Measurements from ENCODE around the gene CTNND2.
"Not testable (repeated sequence)": the region's sequence is repeated elsewhere in the genome, so short reads cannot be mapped to it uniquely, and the experiment has no call there.

The CTNND2 gene

DNA sequence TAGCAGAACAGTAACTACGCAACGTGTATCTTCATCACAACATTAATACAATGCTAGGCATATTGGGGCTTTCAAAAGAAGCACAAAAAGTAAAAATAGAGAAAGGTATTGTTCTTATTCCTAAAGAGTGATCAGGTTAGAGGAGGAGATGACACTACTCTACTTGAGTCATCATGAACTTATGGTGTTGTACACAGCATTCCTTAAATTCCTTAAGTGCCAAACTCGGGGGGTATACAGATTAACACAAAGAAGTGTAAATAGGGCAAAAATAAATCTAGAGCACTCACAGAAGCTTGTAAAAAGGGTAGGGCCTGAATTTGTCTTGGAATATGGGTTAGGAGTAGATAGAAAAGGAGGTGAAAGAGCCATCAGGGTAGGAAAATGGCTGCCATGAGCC is 835.2 kb downstream of the CTNND2 start:
- no peak for DNase-seq

DNA sequence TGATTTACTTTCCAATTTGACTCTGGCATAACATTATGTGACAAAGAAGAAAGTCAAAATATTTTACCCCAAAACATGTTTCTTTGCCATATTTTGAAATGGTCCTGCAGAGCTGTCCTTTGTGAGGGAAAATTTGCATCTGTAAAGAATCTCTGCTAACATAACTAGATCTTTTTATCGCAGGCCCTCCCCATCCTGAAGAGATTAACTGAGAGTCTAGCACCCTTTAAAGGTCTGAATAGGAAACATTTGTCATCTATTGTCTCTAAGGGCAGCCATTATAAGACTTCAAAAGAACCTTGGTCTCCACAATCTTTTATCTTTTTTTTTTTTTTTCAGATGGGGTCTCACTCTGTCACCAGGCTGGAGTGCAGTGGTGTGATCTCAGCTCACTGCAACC is 838.5 kb downstream of the CTNND2 start:
- not testable (repeated sequence) for DNase-seq

DNA sequence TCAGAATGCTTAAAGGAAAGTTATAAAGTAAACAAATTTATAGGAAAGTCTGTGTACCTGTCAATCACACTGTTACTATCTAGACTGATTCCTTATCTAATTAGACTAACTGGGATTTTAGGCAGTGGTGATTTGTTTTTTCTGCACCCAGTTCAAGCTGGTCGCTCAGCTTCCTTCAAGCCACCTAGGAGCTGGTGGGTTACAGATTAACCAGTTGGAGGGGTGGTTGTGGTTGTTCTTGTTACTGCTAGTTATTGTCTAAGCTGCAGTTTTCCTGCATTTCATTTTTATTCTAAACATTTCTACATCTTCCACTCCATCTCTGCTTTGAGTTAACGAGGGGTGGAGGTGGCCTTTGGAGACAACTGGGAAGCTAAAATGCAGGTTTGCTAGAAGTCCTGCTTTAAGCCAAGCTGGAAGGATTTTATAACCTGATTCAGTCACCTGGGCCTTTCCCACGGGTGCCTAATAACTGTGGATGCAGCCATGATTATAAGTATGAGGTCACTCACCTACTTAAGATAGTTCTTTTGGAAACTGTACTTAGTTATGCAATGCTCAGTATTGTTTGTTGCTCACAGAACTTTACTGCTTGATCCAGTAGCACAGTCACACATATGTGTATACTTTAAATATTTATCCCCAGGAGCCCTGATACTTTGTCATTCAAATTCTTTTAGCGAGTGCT is 839.3 kb downstream of the CTNND2 start:
- DNase-seq, result no peak

DNA sequence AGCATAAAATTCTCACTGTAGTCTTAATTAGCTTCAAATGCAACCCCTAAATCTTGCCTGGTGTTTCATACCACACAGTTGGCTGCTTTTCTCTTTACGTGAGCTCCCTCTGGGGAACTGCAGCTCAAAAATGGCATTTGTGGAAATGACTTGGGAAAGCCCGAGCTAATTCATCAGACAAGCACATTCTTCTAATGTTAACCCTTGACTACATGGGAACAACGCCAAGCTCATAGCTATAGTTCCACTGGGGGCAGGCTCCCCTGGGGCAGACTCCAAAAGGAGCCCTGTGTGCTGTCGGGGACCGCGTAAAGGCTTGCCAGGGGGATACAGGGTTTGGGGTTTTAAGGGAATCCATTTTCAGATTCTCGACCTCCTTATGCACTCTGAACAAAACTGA is 841.8 kb downstream of the CTNND2 start:
- no peak for DNase-seq

DNA sequence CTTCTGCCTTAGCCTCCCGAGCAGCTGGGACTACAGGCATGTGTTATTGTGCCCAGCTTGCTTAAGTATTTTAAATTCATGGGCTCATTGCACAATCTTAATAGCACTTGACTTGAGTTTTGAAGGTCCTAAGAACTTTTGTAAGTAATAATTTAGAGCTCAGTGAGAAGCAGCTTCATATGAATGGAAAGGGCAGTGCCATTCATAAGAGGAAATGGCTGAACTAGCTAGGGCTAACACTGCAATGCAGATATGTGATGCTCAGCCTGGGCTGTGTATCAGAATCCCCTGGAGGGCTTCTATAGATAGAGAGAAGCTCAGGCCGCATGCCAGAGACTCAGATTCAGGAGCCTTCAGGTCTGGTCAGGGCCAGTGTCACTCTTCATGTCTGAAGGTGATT is 847.7 kb downstream of the CTNND2 start:
- DNase-seq, result no peak

DNA sequence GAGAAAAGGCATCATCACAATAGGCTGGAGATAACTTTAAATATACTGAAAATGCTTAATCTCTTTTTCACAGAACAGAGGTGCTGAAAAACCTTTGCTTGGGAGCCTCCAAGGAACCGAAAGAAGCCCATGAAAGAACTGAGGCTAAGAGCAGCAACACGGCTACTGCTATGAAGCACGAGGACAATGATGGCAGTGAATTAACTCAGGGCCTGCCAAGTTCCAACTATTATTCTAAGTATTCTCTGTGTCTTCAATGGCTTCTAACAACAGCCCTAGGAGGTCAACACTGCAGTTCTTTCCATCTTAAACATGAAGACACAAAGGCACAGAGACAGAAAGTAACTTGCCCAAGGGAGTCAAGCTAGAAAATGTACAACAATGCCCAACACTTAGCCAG is 850.2 kb downstream of the CTNND2 start:
- no peak for DNase-seq

DNA sequence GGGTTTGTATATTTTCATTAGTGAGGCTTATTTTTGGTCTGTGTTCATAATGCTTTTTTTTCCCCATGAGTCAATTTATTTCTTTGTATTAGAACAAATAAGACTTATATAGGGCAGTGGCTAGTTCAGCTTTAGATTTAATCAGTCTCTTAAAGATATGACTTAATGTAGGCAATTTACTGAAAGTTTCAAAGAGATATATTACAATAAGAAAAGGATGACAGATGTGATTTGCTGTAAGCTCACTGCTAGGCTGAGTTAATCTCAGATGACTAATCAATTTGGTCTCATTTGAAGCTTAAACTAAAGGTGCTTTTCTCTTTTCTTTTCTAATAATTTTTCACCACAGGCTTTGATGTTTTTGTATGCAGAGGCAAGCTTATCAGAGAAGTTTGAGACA is 851.4 kb downstream of the CTNND2 start:
- no peak for DNase-seq

DNA sequence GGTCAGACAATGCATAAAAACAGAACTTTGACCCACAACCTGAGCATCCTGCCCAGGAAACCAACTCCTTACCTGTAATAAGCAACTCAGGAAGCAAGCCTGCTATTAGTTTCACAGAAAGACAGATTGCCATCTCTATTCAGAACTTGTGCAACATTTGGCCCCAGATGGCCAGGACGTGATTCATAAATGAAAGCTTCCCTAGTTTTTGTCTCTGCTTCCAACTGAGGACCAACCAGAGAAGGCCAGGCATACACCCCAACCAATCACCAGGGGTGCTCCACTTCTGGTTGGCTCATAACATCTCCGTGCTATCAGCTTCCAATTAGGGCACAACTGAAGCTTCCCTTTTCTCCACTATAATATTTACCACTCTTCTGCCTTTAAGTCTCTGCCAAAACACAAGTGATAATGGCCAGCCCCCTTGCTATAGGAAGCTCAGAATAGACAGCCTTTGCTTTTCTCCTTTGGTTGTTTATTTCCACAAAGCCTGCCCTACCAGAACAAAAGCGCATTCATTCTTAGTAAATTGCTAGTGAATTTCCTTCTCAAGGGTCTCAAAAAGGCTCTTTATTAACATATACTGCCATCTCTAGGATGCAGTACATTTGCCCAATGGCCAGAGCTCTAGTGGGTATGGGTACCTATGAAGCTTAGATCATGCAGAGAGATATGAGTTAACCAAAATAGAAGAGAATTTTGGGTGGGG is 853.5 kb downstream of the CTNND2 start:
- no peak for DNase-seq

DNA sequence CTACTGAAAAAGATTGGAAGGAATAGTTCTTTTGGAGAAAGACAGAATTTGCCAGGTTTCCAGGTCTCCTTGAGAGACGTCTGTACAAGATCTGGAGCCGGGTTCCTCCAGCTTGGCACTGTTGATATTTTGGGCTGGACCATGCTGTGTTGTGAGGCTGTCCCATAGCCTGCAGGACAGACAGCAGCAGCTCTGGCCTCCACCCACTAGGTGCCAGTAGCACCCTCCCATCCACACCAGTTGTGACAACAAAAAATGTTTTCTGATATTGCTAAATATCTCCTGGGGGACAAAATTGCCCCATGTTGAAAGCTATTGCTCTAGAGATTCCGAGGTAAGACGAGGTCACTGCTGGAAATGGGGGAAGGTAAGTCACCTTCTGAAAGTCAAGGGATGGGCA is 855.5 kb downstream of the CTNND2 start:
- DNase-seq, result no peak

DNA sequence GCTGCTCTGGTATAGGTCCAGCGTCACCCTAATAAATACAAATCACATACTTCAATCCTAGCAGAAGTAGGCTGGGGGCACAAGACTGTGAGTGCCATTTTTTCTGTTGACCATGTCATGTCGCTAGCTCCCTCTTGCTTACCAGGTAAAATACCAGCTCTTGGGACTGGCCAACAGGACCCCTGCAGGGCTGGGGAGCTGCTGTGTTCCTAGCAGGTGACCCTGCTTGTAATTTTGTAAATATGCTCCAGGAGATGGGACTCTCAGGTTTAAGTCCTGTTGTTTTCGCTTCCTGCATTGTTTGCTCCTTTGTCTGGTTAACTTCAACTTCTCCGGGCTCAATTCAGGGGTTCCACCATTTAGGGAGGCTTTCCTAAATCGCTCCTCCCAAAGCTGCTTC is 856.6 kb downstream of the CTNND2 start:
- no peak for DNase-seq

DNA sequence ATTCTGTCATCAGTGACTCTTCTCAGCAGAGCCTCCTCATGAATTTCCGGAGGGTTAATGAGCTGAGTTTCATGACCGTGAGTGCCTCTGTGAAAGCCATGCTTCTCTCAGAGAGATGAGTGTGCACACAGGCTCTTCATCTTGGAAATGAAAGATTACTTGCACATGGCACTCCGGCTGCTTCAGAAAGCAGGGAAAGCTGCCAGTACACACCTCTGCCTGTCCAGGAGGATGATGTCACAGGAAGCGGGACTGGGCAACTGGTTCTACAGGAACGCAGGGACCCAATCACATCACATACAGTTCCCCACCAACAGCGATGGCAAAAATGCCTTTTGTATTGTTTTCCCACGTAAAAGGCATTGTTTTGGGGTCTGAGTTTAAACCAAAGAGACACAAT is 857.2 kb downstream of the CTNND2 start:
- no peak for DNase-seq

DNA sequence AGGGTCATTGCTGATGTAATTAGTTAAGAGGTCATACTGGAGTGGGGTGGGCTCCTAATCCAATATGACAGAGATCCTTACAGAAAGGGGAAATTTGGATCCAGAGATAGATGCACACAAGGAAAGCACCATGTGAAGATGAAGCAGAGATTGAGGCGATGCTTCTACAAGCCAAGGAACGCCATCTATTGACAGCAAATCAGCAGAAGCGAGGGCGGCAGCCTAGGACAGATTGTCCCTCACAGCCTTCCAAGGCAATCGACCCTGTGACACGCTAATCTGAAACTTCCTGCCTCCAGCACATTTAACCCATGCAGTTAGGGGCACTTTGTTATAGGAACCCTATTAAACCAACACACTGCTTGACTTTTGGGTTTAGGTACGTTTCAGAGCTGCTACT is 858.1 kb downstream of the CTNND2 start:
- DNase-seq, result no peak

DNA sequence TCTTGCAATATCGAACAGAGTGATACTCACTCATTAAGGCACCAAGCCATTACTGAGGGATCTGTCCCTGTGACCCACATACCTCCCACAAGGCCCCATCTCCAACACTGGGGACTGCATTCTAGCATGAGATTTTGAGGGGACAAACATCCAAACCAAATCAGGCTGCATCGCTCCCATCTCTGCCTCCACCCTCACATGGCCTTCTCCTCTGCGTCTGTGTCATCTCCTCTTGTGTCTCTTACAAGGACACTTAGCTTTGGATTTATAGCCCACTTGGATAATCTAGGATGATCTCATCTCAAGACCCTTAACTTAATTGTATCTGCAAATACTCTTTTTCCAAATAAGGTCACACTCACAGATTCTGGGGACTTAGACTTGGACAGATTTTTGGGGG is 858.8 kb downstream of the CTNND2 start:
- no peak for DNase-seq

DNA sequence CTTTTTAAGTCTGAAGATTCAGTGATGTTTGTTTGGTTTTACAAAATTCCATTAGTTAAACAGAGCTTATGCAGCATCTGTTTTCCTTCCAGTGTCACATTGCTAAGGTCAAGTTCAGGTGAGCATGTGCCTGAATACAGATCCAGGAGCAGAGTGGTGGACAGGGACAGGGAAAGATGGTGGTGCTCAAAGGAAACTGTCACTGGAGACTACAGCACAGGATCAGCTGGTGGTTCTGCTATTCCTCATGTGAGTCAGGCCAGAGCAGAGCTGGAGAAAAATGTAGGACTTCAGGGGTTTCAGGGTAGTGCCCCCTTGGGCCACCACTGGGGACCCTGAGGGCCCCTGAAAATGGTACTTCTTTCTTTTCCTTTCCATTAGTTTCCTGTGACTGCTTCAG is 859.7 kb downstream of the CTNND2 start:
- no peak for DNase-seq

DNA sequence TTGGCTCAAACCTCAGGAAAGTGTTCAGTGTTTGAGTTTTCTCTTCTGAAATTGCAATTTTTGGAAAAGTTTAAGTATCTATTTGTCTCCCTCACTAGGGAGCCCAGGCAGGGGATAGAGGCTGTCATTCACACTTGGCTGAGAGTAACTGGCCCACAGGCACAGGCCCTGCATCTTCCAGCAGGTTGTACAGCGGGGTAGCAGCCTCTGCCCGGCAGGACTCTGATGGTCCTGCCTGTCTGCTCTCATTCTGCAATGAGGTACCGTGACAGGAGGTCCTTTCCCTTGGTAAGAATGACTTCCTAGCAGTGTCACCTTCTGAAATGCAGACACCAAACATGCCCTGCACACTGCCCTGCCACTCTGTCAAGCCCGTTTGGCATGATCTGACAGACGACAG is 860.4 kb downstream of the CTNND2 start:
- no peak for DNase-seq

DNA sequence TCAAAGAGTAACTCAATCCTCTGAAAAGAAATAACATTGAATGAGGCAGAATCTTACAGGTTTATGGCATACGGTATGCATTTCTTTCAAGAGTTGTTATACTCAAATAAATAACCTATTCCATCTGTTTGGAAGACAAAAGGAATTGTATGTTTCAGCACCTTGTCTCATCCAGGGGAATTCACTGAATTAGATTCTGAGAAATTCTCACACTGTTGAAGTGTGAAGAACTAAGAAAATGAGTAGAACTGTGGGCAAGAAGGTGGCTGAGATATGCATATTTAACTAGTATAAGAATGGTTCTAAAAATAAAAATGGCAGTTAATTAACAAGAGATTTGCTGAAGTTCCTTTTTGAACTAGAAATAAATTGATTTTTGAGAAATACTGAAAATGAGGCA is 863.9 kb downstream of the CTNND2 start:
- no peak for DNase-seq

DNA sequence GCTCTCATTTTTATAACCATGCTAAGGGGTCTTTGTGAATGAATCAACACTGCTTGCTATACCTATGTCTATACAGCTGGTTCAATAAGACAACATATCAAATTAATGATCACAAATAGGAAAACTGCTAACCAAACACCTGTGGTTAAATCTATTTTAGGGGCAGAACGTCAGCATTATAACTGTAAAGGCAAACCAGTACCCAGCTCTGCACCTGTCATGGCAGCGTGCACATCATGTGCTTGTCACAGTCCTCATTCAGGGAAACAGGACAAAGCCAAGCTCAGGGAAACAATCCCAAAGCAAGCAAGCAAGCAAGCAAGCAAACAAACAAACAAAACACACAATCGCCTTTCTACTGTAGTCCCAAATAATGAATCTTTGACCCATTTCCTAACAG is 865.5 kb downstream of the CTNND2 start:
- DNase-seq, result no peak

DNA sequence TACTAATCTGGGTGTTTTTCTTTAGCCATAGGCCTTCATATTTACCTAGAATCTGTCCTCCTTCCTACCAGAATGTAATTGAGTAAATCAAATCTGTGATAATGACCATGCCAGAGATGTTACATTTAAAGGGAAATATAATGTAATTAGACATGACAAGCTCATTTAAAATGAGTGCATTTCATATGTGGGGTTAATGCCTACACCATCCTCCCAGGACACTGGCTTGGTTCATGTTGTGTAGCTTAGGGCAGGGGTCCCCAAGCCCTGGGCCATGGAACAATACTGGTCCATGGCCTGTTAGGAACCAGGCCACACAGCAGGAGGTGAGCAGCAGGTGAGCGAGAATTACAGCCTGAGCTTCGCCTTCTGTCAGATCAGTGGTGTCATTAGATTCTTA is 866.3 kb downstream of the CTNND2 start:
- no peak for DNase-seq

DNA sequence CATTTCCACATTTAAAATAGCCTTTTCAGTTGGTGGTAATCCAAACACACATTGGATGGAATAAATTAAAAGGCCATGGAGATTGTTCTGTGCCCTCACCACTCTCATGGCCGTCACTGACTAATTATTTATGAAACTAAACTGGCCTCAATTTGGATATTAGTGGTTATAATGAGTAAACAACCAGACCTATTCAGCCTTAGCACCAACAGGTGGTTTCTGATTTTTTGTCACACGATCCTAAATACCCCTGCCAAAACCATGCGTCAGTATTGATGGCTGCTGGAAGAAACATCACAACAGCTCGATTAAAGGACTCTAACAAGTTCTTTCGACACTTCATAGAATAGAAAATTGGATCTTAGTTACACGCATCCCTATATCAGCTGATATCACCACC is 867.2 kb downstream of the CTNND2 start:
- no peak for DNase-seq

DNA sequence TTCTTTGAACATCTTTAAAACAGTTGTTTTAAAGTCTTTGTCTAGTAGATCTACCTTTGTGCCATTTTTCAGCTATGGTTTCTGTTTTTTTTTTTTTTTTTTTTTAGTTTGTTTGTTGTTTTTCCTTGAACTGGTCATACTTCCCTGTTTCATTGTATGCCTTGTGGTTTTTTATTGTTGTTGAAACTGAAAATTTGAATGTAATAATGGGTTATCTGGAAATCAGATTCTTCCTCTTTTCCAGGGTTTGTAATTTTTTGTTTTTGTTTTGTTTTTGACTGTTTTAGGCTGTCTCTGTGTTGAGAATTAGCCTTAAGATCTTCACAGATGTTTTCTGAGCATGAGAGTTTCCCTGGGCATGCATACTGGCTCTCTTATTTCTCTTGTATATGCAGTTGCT is 873.6 kb downstream of the CTNND2 start:
- DNase-seq, result no peak

DNA sequence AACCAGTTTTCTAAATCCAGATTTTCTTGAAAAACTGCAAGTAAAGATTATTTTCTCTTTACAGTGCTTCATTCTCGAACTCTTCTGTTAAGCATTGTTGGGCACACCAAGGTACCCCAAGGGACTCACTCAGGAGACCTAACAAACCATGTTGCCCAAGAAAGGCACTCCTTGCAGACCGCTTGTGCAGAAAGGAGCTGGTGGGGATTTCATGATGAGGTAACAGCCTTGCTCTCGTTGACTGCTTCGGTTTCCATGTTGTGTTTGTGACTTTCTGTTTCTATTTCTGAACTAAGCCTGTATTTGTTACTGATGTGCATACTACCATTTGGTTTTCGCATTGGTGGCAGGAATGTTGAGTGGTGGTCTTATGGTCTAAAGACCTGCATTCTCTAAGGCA is 876.6 kb downstream of the CTNND2 start:
- DNase-seq, result no peak

DNA sequence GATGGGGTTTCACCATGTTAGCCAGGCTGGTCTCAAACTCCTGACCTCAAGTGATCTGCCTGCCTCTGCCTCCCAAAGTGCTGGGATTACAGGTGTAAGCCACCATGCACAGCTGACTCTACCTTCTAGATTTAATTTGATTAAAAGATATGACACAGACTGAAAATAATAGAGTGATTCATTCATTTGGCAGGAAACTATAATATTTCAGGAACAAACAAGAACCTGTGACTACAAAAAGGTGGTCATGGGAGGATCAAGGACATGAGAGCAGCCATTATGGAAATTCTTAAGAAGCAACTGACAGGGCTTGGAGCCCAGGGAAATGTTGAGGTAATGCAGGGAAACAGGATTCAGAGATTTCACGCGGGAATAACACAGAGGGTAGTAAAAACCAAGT is 877.7 kb downstream of the CTNND2 start:
- DNase-seq, result no peak

DNA sequence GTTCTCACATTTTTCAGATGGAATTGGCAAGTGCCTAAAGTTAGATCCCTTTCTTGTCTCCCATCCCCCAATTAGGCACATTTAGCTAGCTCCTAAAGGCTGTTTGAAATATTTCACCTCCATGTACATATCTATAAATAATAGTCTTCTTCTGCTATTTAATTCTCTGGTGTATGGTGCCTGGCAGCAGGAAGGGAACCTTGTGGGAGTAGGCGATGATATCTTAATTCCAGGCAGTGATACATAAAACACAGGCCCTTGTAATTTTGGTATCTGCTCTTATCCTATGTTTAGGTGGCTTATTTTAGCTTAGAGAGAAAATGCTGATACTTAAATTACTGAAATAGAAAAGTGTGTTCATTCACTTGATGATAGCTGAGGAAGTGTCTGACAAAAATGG is 880.3 kb downstream of the CTNND2 start:
- DNase-seq, result no peak

DNA sequence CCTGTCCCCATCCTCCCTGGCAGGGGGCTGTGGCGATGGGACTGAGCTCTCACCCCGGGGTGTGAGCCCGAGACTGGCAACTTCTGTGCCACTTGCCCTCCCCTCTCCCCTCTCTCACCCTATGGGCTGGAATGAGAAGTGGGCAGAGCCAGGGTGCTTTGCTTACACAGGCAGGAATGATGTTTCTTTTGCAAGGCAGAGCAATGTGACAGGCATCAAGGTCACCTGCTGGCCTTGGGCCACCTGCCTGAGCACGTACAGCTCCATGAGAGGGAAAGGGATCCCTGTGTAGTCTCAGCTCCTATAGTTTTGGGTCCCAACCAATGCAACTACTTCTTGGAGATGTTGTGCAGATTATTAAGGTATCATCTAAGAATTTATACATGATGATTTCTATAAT is 890.5 kb downstream of the CTNND2 start:
- DNase-seq, result no peak

DNA sequence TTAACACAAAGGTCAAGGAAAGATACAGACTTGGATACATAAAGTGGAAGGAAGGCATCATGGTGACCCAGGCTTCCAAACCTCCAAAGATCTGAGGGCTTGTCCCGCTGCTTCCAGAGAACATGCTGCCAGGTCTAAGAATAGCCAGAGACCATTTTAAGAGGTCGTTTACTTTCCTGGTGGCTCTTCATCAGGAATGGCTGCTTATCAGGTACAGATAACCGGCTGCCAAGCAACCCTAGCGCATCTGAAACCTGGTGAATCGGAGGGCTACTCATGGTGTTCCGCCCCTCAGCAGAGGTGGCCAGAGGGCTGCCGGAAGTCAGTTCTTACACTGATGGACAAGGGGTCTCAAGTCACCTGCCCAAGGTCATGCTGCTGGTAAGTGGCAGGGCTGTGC is 892.0 kb downstream of the CTNND2 start:
- no peak for DNase-seq
